ENCODE measurements around the gene NTS. TPM values are rescaled to one million over a fixed set of nuclear protein-coding genes. Genes with fewer than 3 reads are reported as not detected.

NTS gene, protein sequence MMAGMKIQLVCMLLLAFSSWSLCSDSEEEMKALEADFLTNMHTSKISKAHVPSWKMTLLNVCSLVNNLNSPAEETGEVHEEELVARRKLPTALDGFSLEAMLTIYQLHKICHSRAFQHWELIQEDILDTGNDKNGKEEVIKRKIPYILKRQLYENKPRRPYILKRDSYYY
- not detected for total RNA-seq

DNA sequence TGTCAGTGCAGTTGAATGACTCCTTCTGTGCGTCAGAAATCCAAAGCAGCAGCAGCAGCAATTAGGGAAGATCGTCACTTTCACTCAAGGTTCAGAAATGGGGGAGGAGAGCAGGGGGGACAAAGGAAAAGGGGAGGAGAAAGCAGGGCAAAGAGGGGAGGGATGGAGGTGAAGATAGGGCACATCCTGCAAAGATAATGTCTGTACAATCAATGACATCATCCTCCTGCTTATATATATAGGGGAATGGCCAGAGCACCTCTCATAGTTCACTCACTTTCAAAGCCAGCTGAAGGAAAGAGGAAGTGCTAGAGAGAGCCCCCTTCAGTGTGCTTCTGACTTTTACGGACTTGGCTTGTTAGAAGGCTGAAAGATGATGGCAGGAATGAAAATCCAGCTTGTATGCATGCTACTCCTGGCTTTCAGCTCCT is at the start of gene NTS:
Gene NTS, plus strand, starts transcription at position 265 of the 431 bp plus-strand sequence. Its CDS starts 109 bp downstream, at position 374.
- Mint-ChIP-seq H3K27ac (no peak within 1 kb of the TSS), H3K9me3 (no peaks in the 10 kb centered on the region), H3K36me3 (no peaks in the 10 kb centered on the region), H3K27me3 (no peaks in the 10 kb centered on the region), H3K4me3 (no peak within 1 kb of the TSS), H3K4me1 (ENCODE audit: low read depth) (no peaks in the 10 kb centered on the region)
- ChIA-PET POLR2A (no interaction called here), CTCF (interaction anchor here (1.5 kb wide), 1 partner anchor 449 kb away, joined by 3 read pairs; no protein-coding TSS in a partner anchor)
- no peak for DNase-seq
- intact Hi-C loops (cut with micrococcal nuclease) = loop anchor here (5.0 kb wide), 2 partner anchors 797 to 1002 kb away; no protein-coding TSS in a partner anchor

DNA sequence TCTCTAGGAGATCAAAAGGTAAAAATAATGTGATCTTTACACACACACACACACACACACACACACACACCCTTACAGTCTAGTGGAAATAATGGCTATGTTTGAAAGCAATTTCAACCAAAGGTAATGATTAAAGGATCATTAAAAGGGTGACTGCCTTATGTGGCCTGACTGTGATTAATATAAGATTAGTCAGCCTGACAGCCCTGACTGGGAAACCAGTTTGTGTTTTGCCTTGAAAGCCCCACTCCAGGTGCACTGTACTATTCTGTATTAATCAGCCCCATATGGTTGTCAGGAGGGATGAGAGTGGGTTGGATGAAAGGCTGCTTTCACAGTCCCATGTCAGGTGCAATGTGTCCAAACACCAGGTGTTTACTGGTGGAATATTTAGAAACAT is 48.3 kb upstream of the NTS start:
- Mint-ChIP-seq H3K4me1 (ENCODE audit: low read depth) (no peaks in the 10 kb centered on the region), H3K27ac (no peak overlapping the region), H3K9me3 (peaks cover 6% of the 10 kb centered on the region), H3K4me3 (no peak overlapping the region), H3K36me3 (no peaks in the 10 kb centered on the region), H3K27me3 (no peaks in the 10 kb centered on the region)
- intact Hi-C loops (cut with micrococcal nuclease) = no loop called here
- POLR2A ChIA-PET = no interaction called here
- DNase-seq = no peak
- CTCF ChIA-PET = no interaction called here

GRCh38 chr12:85828576-85828975 is 45.5 kb upstream of the NTS start:
- H3K36me3 Mint-ChIP-seq = no peaks in the 10 kb centered on the region
- ChIA-PET CTCF (no interaction called here), POLR2A (no interaction called here)
- H3K9me3 Mint-ChIP-seq = no peaks in the 10 kb centered on the region
- H3K27me3 Mint-ChIP-seq = no peaks in the 10 kb centered on the region
- no peaks in the 10 kb centered on the region for H3K4me1 Mint-ChIP-seq (ENCODE audit: low read depth)
- no peak overlapping the region for H3K27ac Mint-ChIP-seq
- intact Hi-C loops (cut with micrococcal nuclease) = no loop called here
- no peak for DNase-seq
- H3K4me3 Mint-ChIP-seq = no peak overlapping the region

- Mint-ChIP-seq H3K36me3 (no peaks in the 10 kb centered on the region), H3K9me3 (no peaks in the 10 kb centered on the region)
- CTCF ChIA-PET = no interaction called here
Measured at GRCh38 chr12:85829391-85829790, 44.7 kb upstream of the NTS start.

GRCh38 chr12:85831327-85831990 is 42.6 kb upstream of the NTS start:
- ChIA-PET CTCF (no interaction called here), POLR2A (no interaction called here)
- no peak overlapping the region for H3K4me3 Mint-ChIP-seq
- no peak overlapping the region for H3K27ac Mint-ChIP-seq
- H3K27me3 Mint-ChIP-seq = no peaks in the 10 kb centered on the region
- intact Hi-C loops (cut with micrococcal nuclease) = no loop called here
- H3K9me3 Mint-ChIP-seq = no peaks in the 10 kb centered on the region
- no peak for DNase-seq
- H3K4me1 Mint-ChIP-seq (ENCODE audit: low read depth) = no peaks in the 10 kb centered on the region
- H3K36me3 Mint-ChIP-seq = no peaks in the 10 kb centered on the region

More at GRCh38 chr12:85829391-85829790, 44.7 kb upstream of the NTS start:
- intact Hi-C loops (cut with micrococcal nuclease) = no loop called here
- Mint-ChIP-seq H3K27ac (no peak overlapping the region), H3K4me3 (no peak overlapping the region), H3K4me1 (ENCODE audit: low read depth) (no peaks in the 10 kb centered on the region), H3K27me3 (no peaks in the 10 kb centered on the region)
- DNase-seq = no peak
- POLR2A ChIA-PET = no interaction called here

- CTCF ChIA-PET = no interaction called here
- no peaks in the 10 kb centered on the region for H3K36me3 Mint-ChIP-seq
- no peak for DNase-seq
- H3K27me3 Mint-ChIP-seq = peaks cover 2% of the 10 kb centered on the region
- H3K27ac Mint-ChIP-seq = no peak overlapping the region
- intact Hi-C loops (cut with micrococcal nuclease) = no loop called here
- no peaks in the 10 kb centered on the region for H3K9me3 Mint-ChIP-seq
- H3K4me3 Mint-ChIP-seq = no peak overlapping the region
- no peaks in the 10 kb centered on the region for H3K4me1 Mint-ChIP-seq (ENCODE audit: low read depth)
- POLR2A ChIA-PET = no interaction called here
Measured at GRCh38 chr12:85833579-85833978, 40.5 kb upstream of the NTS start.

GRCh38 chr12:85834378-85834777 is 39.7 kb upstream of the NTS start:
- POLR2A ChIA-PET = no interaction called here
- Mint-ChIP-seq H3K27me3 (peaks cover 2% of the 10 kb centered on the region), H3K4me3 (no peak overlapping the region), H3K9me3 (no peaks in the 10 kb centered on the region), H3K36me3 (no peaks in the 10 kb centered on the region), H3K4me1 (ENCODE audit: low read depth) (no peaks in the 10 kb centered on the region), H3K27ac (no peak overlapping the region)
- CTCF ChIA-PET = no interaction called here
- intact Hi-C loops (cut with micrococcal nuclease) = no loop called here
- DNase-seq = no peak

- peaks cover 2% of the 10 kb centered on the region for H3K27me3 Mint-ChIP-seq
- intact Hi-C loops (cut with micrococcal nuclease) = no loop called here
- ChIA-PET POLR2A (no interaction called here), CTCF (no interaction called here)
- no peaks in the 10 kb centered on the region for H3K36me3 Mint-ChIP-seq
- DNase-seq = no peak
- H3K9me3 Mint-ChIP-seq = no peaks in the 10 kb centered on the region
- no peak overlapping the region for H3K27ac Mint-ChIP-seq
- no peak overlapping the region for H3K4me3 Mint-ChIP-seq
- H3K4me1 Mint-ChIP-seq (ENCODE audit: low read depth) = no peaks in the 10 kb centered on the region
Measured at GRCh38 chr12:85835426-85836196, 38.5 kb upstream of the NTS start.

DNA sequence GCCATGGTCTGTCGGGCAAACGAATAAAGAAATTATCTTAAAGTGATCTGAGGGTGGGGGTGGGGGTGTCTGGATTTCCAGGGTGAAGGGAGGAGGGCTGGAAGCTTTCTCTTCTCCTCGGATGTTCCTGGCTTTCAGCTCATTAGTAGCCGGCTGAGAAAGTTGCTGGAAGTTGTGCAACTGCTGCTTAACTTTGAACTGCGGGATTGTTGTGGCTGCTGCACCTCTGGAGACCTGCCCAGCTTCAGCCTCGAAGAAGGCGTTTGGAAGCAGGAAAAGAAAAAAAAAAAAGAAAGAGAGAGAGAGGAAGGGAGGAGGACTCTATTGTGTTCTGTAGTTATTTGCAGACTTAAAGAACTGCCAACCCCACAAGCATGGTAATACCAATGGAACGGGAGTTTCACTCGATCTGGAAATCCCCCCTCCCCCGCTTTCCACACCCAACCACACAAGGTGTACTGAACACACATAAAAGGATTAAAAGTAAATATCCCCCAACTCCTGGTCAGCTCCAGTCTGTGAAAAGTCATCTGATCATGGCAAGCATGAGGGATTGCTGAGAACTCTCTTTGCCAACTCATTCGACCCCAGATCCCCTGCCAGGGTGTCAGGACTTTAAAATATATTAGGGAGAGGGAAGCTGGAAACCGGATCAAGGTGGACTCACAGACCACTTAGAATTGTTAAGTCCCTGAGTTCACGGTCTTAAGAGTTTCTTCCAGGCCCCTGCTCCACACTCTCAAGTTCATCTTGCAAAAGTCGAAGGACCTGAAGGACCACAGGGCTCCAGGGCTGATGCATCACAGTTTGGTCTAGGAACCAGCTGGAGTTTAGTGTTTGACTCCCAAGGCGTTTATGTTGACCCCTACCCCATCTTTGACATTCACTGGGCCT is 37.7 kb upstream of the NTS start, which contains the start of gene RASSF9:
Gene RASSF9, minus strand, starts transcription at position 213 of the 894 bp plus-strand sequence. Its CDS starts 208 bp downstream, at position 5.
- H3K27me3 Mint-ChIP-seq = peaks cover 2% of the 10 kb centered on the region
- H3K9me3 Mint-ChIP-seq = no peaks in the 10 kb centered on the region
- CTCF ChIA-PET = no interaction called here
- no peak within 1 kb of the TSS for H3K27ac Mint-ChIP-seq
- H3K36me3 Mint-ChIP-seq = no peaks in the 10 kb centered on the region
- intact Hi-C loops (cut with micrococcal nuclease) = no loop called here
- POLR2A ChIA-PET = no interaction called here
- H3K4me3 Mint-ChIP-seq = no peak within 1 kb of the TSS
- no peak for DNase-seq
- H3K4me1 Mint-ChIP-seq (ENCODE audit: low read depth) = no peaks in the 10 kb centered on the region

GRCh38 chr12:85843606-85844310 is 30.3 kb upstream of the NTS start:
- H3K9me3 Mint-ChIP-seq = no peaks in the 10 kb centered on the region
- ChIA-PET POLR2A (no interaction called here), CTCF (no interaction called here)
- DNase-seq = no peak
- H3K4me3 Mint-ChIP-seq = no peak overlapping the region
- no peak overlapping the region for H3K27ac Mint-ChIP-seq
- H3K36me3 Mint-ChIP-seq = no peaks in the 10 kb centered on the region
- intact Hi-C loops (cut with micrococcal nuclease) = no loop called here
- no peaks in the 10 kb centered on the region for H3K27me3 Mint-ChIP-seq
- H3K4me1 Mint-ChIP-seq (ENCODE audit: low read depth) = no peaks in the 10 kb centered on the region

GRCh38 chr12:85849344-85849743 is 24.8 kb upstream of the NTS start:
- peaks cover 5% of the 10 kb centered on the region for H3K9me3 Mint-ChIP-seq
- no peaks in the 10 kb centered on the region for H3K36me3 Mint-ChIP-seq
- H3K4me3 Mint-ChIP-seq = no peak overlapping the region
- CTCF ChIA-PET = no interaction called here
- H3K27me3 Mint-ChIP-seq = no peaks in the 10 kb centered on the region
- DNase-seq = no peak
- H3K27ac Mint-ChIP-seq = no peak overlapping the region
- intact Hi-C loops (cut with micrococcal nuclease) = no loop called here
- H3K4me1 Mint-ChIP-seq (ENCODE audit: low read depth) = no peaks in the 10 kb centered on the region
- POLR2A ChIA-PET = no interaction called here
